Measurements from ENCODE around the gene GLP2R. TPM values are rescaled to one million over a fixed set of nuclear protein-coding genes. Genes with fewer than 3 reads are reported as not detected.

GLP2R gene
- total and polyA plus RNA-seq, 2 of the 13 experiments (the other 11 are each of a cell fraction or from before 2014, with no cell fraction given) = 0.65 to 1.4 TPM

GRCh38 chr17:9872852-9873251 lies 47.1 kb downstream of the GLP2R start:
- Histone ChIP-seq H3K4me3 (replicated peaks in 1 of 3; ENCODE audit: insufficient read depth in 1 of 3, low read depth in 2 of 3, low read length in 3 of 3) (no peak overlapping the region), H3K4me2 (ENCODE audit: low read depth, low read length) (no peak overlapping the region), H3K9ac (ENCODE audit: insufficient read depth, low read depth, low read length) (no peak overlapping the region), H3K79me2 (ENCODE audit: insufficient read depth, low read length) (no peaks in the 10 kb centered on the region), H3K9me3 (ENCODE audit: low read length) (no peaks in the 10 kb centered on the region), H3K4me1 (ENCODE audit: insufficient read depth, low read length) (no peaks in the 10 kb centered on the region), H3K27ac (ENCODE audit: extremely low read length, insufficient read depth, low read length) (no peak overlapping the region), H2AFZ (ENCODE audit: low read length) (no peak overlapping the region), H4K20me1 (ENCODE audit: insufficient read depth, low read length) (no peaks in the 10 kb centered on the region), H3K36me3 (replicated peaks in 1 of 2; ENCODE audit: control insufficient read depth in 1 of 2, insufficient read depth in 2 of 2, low read length in 2 of 2) (no peaks in the 10 kb centered on the region), H3K27me3 (ENCODE audit: control insufficient read depth in 1 of 2, insufficient read depth in 2 of 2, low read length in 2 of 2) (peaks cover 1 to 25% of the 10 kb centered on the region in 2 experiments; a peak in 3 of 5 replicates)
- ChIA-PET POLR2A (no interaction called here), CTCF (ENCODE audit: low intra/inter-chr PET ratio, low total read pairs) (no interaction called here)
- ATAC-seq (no peak), FAIRE-seq (no peak), DNase-seq (ENCODE audit: low spot score) (no peak)
- TF ChIP-seq FOXP1 (IDR thresholded peaks at IDR 0.05) = no peak
- TF ChIP-seq FOXP1 (CRISPR knock-in tag; IDR thresholded peaks at IDR 0.05) = no peak
- no peak for TF ChIP-seq ZMYM3 (CRISPR knock-in tag; IDR thresholded peaks at IDR 0.05)
- no peak for TF ChIP-seq TFDP2 (CRISPR knock-in tag; IDR thresholded peaks at IDR 0.05)
- no peak for TF ChIP-seq ZNF430 (CRISPR knock-in tag; IDR thresholded peaks at IDR 0.05)
- no peak for TF ChIP-seq RFXANK (CRISPR knock-in tag; IDR thresholded peaks at IDR 0.05)
- no peak for TF ChIP-seq ZNF263 (CRISPR knock-in tag; IDR thresholded peaks at IDR 0.05)
- BruUV-seq (replicated peaks) = no TSS peak
- 0% methylated on average over 3 of the region's 6 CpGs for WGBS (ENCODE audit: low lambda C conversion rate)
- intact Hi-C loops (cut with micrococcal nuclease; ENCODE audit: unreplicated experiment) (no loop called here), in situ Hi-C loops (cut with HindIII; ENCODE audit: extremely low pct_ligation_motif_present, low pct_unique_long_range_greater_than_20kb) (no loop called here)

GRCh38 chr17:9874722-9875121 lies 49.0 kb downstream of the GLP2R start:
- no peak overlapping the region for H3K4me2 ChIP-seq (ENCODE audit: low read depth, low read length)
- H3K9me3 ChIP-seq (ENCODE audit: low read length) = no peaks in the 10 kb centered on the region
- no peaks in the 10 kb centered on the region for H3K4me1 ChIP-seq (ENCODE audit: insufficient read depth, low read length)
- H3K36me3 ChIP-seq (replicated peaks in 1 of 2; ENCODE audit: control insufficient read depth in 1 of 2, insufficient read depth in 2 of 2, low read length in 2 of 2) = no peaks in the 10 kb centered on the region
- H3K4me3 ChIP-seq (replicated peaks in 1 of 3; ENCODE audit: insufficient read depth in 1 of 3, low read depth in 2 of 3, low read length in 3 of 3) = no peak overlapping the region
- TF ChIP-seq ZNF780A (CRISPR knock-in tag; IDR thresholded peaks at IDR 0.05) (no peak), SETDB1 (CRISPR knock-in tag; IDR thresholded peaks at IDR 0.05; ENCODE audit: borderline replicate concordance) (no peak), DDIT3 (CRISPR knock-in tag; IDR thresholded peaks at IDR 0.05) (no peak), PAX8 (CRISPR knock-in tag; IDR thresholded peaks at IDR 0.05; ENCODE audit: borderline replicate concordance) (no peak), ZNF296 (CRISPR knock-in tag; conservative IDR thresholded peaks at IDR 0.05) (no peak), ZNF589 (CRISPR knock-in tag; conservative IDR thresholded peaks at IDR 0.05) (no peak), ZBTB42 (CRISPR knock-in tag; IDR thresholded peaks at IDR 0.05) (no peak), HINFP (CRISPR knock-in tag; IDR thresholded peaks at IDR 0.05; ENCODE audit: low read depth) (no peak)
- ChIA-PET POLR2A (no interaction called here), CTCF (ENCODE audit: low intra/inter-chr PET ratio, low total read pairs) (no interaction called here)
- H2AFZ ChIP-seq (ENCODE audit: low read length) = no peak overlapping the region
- H3K79me2 ChIP-seq (ENCODE audit: insufficient read depth, low read length) = no peaks in the 10 kb centered on the region
- no TSS peak for BruUV-seq (replicated peaks)
- DNase-seq (ENCODE audit: low spot score) = no peak
- H3K9ac ChIP-seq (ENCODE audit: insufficient read depth, low read depth, low read length) = no peak overlapping the region
- no peak for ATAC-seq
- in situ Hi-C loops (cut with HindIII; ENCODE audit: extremely low pct_ligation_motif_present, low pct_unique_long_range_greater_than_20kb) = no loop called here
- no peak for FAIRE-seq
- WGBS (ENCODE audit: low lambda C conversion rate) = 0% methylated on average over 1 of the region's 3 CpGs
- no peak overlapping the region for H3K27ac ChIP-seq (ENCODE audit: extremely low read length, insufficient read depth, low read length)
- intact Hi-C loops (cut with micrococcal nuclease; ENCODE audit: unreplicated experiment) = no loop called here
- H4K20me1 ChIP-seq (ENCODE audit: insufficient read depth, low read length) = no peaks in the 10 kb centered on the region
- H3K27me3 ChIP-seq (ENCODE audit: control insufficient read depth in 1 of 2, insufficient read depth in 2 of 2, low read length in 2 of 2) = peaks cover 1 to 28% of the 10 kb centered on the region in 2 experiments; a peak in 3 of 5 replicates
